ENCODE results near the gene ARMC2. TPM values are rescaled to one million over a fixed set of nuclear protein-coding genes. Genes with fewer than 3 reads are reported as not detected.

The ARMC2 gene
- total and polyA plus RNA-seq, 2 of the 4 experiments (the other 2 are of a cell fraction): 0.72 to 3.9 TPM

DNA sequence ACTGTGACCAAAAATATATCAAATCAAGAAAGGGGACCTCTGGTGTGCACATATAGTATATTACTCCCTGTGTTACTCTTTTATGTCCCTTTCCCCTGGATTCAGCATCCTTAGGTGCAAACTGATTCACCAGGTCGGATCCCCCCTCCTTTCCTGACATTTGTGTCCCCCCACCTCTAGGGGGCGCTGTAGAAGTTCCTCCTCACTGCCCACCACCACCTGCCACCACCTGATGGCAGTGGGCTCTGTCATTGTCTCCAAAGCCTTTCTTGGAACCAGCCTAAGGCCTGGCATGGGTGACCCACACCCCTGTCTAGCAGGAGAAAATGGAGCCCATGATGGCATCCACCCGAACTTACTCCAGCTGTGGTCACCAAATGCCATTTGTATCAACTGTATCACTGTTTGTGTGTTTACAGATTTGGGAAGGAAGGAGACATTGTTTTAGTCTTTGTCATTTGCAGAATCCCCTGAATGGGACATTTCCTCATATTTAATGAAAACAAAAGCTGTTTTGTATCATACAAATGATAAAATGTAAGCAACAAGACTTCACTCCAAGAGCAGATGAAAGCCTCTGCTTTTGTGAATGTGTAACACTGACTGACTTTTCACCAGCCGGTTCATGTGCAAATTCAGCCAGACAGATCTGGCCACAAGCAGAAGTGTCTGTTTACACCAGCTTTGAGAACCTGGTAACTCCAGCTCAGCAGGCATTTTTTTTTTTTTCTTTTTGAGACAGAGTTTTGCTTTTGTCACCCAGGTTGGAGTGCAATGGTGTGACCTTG lies 66.2 kb downstream of the ARMC2 start:
- Histone ChIP-seq H4K5ac (ENCODE audit: low read depth, low read length) (no peak overlapping the region), H3K27me3 (ENCODE audit: control insufficient read depth, insufficient read depth, low read length) (peaks cover 1% of the 10 kb centered on the region; the same call in 1 of the 2 replicates), H3K56ac (ENCODE audit: extremely low read depth, insufficient read depth, low read length) (no peak overlapping the region), H3K9ac (ENCODE audit: low read depth, low read length) (no peak overlapping the region), H2AFZ (replicated peaks; ENCODE audit: low read length, poor library complexity) (no peak overlapping the region), H4K91ac (ENCODE audit: insufficient read depth, low read depth, low read length) (no peak overlapping the region), H3K9me3 (ENCODE audit: control insufficient read depth, insufficient read depth, low read length) (no peaks in the 10 kb centered on the region), H3K9me1 (ENCODE audit: insufficient read depth, low read length) (no peaks in the 10 kb centered on the region), H3K18ac (ENCODE audit: low read depth, low read length) (no peak overlapping the region), H3K23ac (ENCODE audit: low read depth, low read length) (no peak overlapping the region), H3K36me3 (ENCODE audit: control insufficient read depth, insufficient read depth, low read length) (no peaks in the 10 kb centered on the region), H2BK120ac (ENCODE audit: low read depth, low read length) (no peak overlapping the region), H3K14ac (replicated peaks; ENCODE audit: low read depth, low read length) (no peak overlapping the region), H4K20me1 (ENCODE audit: insufficient read depth, low read length) (no peaks in the 10 kb centered on the region), H3K4ac (ENCODE audit: low read depth, low read length) (no peak overlapping the region), H3K4me1 (ENCODE audit: control insufficient read depth, insufficient read depth, low read length) (no peaks in the 10 kb centered on the region; the same call in 1 of the 2 replicates), H4K8ac (ENCODE audit: low read depth in 2 of 2, low read length in 2 of 2) (no peak overlapping the region), H3K79me1 (ENCODE audit: low read depth in 1 of 2, low read length in 2 of 2) (no peaks in the 10 kb centered on the region), H3K4me3 (ENCODE audit: insufficient read depth, low read depth, low read length) (no peak overlapping the region), H2BK5ac (ENCODE audit: low read depth, low read length, poor library complexity, severe bottlenecking) (no peak overlapping the region), H2BK20ac (ENCODE audit: low read depth, low read length) (no peak overlapping the region), H2AK9ac (replicated peaks; ENCODE audit: low read depth, low read length, poor library complexity) (no peak overlapping the region), H2BK15ac (ENCODE audit: low read depth, low read length) (no peak overlapping the region), H2AK5ac (ENCODE audit: low read depth, low read length) (no peak overlapping the region), H3K27ac (ENCODE audit: insufficient read depth, low read length) (peak overlapping the region; percentile 9; the same call in 1 of the 2 replicates), H3K4me2 (ENCODE audit: low read depth, low read length) (no peak overlapping the region)
- intact Hi-C loops (cut with micrococcal nuclease) (loop anchor here (5.0 kb wide), 1 partner anchor 158 kb away; no protein-coding TSS in a partner anchor), dilution Hi-C loops (cut with HindIII; ENCODE audit: low sequenced_read_pairs, unreplicated experiment) (no loop called here), in situ Hi-C loops (cut with MboI; ENCODE audit: low sequenced_read_pairs) (no loop called here)
- peak; percentile 48; the same call in 1 of the 2 replicates for ATAC-seq (ENCODE audit: low read depth)
- ChIA-PET CTCF (interaction anchor here (0.8 to 1.0 kb wide), 4 partner anchors 9 to 31 kb away, joined by 3 to 10 read pairs (median 5); no protein-coding TSS in a partner anchor), POLR2A (ENCODE audit: unreplicated experiment) (no interaction called here)
- DNase-seq: peak; percentile 20
- 58% methylated on average over 2 of the region's 4 CpGs; no CpG with 5 or more reads in 1 of the 2 experiments for WGBS, 2 experiments (ENCODE audit: extremely low coverage in 2 of 2, insufficient read length in 1 of 2)
- no TSS peak for BruUV-seq (replicated peaks)
- TF ChIP-seq SMC3 (IDR thresholded peaks at IDR 0.05; ENCODE audit: low read depth, low read length): no peak
- TF ChIP-seq BHLHE40 (IDR thresholded peaks at IDR 0.05; ENCODE audit: low read depth, low read length): no peak
- no peak for TF ChIP-seq MAFK (IDR thresholded peaks at IDR 0.05; ENCODE audit: low read depth, low read length)
- peak; percentile 41 for TF ChIP-seq CTCF (conservative IDR thresholded peaks at IDR 0.05; ENCODE audit: low read depth, low read length)
